ENCODE results near the gene MYO7B.

DNA sequence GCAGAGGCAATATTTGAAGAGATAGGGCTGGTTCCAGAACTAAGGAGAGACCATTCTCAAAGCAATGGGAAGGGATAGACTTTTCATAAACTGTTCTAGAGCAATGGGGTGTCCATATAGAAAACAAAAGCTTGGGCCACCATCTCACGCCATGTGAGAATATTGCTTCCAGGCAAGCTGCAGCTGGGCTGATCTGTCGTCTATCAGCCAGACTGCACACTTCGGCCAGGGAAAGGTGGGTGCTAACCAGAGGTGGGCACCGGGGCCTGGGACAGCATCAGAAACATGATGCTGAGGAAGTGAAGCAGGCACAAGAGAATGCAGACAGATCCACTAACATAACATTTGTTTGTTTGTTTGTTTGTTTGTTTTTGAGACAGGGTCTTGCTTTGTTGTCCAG, 43.7 kb downstream of the MYO7B start:
- TF ChIP-seq CTCF (IDR thresholded peaks at IDR 0.05) (no peak), POLR2A (IDR thresholded peaks at IDR 0.05) (no peak), EP300 (IDR thresholded peaks at IDR 0.05) (no peak)

Measured in tibial nerve (tissue), 4 donors.